ENCODE results near the gene PAK5.
"Not testable (repeated sequence)": the region's sequence is repeated elsewhere in the genome, so short reads cannot be mapped to it uniquely, and the experiment has no call there.

Gene PAK5

GRCh38 chr20:9672981-9673380 lies 165.9 kb downstream of the PAK5 start:
- DNase-seq = no peak

DNA sequence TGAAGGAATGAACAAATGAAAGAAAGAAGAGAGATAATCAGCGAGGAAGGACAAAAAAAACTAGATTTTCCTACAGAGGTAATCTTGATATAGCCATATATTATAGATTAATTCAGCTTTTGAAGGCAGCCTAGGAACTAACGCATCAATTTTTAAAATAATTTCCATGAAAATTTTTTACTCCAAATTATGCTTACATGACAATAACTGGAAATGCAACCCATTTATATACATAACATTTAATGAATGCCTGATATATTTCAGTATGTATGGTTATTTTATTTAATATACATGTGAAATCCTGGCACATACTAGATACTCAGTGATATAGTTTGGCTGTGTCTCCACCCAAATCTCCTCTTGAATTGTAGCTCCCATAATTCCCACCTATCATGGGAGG lies 166.8 kb downstream of the PAK5 start:
- DNase-seq = no peak

DNA sequence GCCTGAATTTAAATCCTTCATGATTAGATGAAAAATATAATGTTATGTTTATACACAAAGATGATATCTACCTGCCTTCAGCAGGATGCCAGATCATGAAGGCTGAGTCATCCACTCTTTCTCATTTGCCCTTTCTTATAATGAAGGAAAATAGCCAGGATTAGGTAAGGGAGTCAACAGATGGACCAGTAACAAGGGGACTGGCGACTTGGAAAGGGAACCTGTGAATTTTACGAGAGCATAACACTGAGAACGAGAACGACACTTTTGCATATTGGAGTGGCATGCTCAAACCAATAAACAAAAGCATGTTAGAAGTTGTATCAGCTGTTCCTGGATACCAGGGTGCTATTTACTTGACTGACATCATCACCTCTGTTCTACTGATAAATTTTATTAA lies 170.5 kb downstream of the PAK5 start:
- DNase-seq = no peak

DNA sequence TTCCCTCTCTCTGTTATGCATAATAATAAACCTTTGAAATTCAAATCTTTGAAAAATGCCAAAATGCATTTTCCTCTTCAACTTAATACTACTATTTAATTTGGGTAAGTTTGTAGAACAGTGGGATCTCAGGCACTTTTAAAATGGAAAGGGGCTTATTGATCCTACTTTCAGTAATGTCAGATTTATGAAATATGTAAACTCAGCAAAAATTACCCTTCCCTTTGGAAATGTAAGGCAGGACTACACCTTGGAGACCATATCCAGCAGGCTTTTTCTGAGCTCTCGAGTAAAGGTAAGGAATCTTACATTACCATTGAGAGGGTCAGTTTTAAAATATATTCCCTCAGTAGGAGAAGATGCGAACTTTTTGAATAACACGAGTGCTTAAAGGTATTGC lies 175.5 kb downstream of the PAK5 start:
- no peak for DNase-seq

DNA sequence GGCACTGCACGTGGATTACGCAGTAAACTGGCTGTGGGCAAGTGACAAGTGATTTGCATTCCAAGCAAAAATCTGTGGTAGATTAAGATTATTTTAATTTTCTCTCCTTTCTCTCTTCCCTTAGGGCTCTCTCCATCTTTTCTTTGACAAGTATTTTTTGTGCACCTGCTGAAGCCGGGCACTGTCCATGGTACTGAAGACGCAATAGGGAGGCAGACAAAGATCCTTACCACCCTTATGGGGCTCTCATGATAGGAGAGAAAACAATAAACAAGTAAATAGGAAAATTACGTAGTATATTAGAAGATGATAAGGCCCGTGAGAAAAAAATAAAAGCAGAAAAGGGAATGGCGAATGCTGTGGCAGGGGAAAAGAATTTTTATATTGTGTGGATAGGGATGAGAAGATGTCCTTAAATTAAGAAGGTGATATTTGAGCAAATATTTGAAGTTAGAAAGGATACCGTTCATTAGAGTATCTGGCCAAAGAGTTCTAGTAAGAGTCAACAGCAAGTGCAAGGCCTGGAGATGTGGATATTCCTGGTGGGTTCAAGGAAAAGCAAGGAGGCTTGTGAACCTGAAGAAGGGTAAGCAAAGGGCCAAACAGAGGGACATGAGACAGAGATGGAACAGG lies 178.5 kb downstream of the PAK5 start:
- no peak for DNase-seq

DNA sequence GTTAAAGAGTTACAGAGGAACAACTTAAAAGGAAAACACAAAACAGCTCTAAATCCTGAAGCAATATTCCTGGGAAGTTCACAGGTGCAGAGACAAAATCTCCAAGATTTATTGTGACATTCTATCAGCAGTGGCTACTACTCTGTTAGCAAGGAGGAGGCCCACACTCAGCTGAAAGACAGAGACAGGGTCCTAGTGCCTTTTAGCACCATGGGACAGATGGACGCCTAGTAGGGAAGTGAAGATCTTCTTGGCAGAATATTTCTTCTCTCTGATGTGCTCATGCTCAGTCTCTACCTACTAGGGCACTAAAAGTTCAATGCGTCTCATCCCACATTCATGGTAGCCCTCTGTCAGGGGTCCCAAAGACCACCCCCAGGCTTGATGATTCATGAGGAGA lies 191.1 kb downstream of the PAK5 start:
- no peak for DNase-seq

DNA sequence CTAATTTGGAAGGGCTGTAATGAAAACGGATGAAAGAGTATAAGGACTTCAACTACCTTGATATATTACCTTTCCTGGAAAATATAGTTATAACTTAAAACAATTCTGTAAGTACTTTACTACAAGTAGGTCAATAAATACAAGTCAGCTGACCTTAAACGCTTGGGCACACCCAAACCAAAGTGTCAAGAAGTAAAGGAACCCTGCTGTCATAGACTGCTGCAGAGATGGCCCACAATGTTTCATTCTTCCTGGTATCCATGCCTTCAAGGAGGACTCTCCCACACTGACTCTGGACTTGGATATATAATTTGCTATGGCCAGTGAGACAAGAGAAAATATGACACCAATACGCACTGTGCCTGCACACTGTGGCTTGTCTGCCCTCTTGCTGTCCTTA lies 192.5 kb downstream of the PAK5 start:
- no peak for DNase-seq

GRCh38 chr20:9642882-9643281 lies 196.0 kb downstream of the PAK5 start:
- DNase-seq = no peak

- DNase-seq = not testable (repeated sequence)
Measured at GRCh38 chr20:9641499-9642000, 197.3 kb downstream of the PAK5 start.

GRCh38 chr20:9637889-9638288 lies 201.0 kb downstream of the PAK5 start:
- DNase-seq = no peak

GRCh38 chr20:9635750-9636149 lies 203.1 kb downstream of the PAK5 start:
- no peak for DNase-seq

DNA sequence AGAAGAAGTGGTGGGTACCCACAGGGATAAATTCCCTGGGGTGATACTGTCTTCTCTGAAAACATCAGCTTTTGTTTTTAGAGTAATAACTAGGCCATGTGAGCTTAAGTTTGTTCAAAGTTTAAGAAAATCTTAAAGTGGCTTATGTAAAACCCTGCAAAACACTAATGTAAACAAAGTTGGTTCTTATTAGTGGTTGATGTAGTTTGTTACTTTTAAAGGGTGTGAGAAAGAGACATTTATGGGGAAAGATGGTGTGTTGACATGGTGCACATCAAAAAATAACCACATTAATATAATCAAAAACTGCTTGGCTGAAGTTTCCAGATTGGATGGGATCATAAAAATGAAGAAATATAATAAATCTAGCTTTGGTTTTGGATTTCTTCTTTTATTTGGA lies 204.5 kb downstream of the PAK5 start:
- DNase-seq = no peak

- no peak for DNase-seq
Measured at GRCh38 chr20:9632991-9633390, 205.9 kb downstream of the PAK5 start.

DNA sequence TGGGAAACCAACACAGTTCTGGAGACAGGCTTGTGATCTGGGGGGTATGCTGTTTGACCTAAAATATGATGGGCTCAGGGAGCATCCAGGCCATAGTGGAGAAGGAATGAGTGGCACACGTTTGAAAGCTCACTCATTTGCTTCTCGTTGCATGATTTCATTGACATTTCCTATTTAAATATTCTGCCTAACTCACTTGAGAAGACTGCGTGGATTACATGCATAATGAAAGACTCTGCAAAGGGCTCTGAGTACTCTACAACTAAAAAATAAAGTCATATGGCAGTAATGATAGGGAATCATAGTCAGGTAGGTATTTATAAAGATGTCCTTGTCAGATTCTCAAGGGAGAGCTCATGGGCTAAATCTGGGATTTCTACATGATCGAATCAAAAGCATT lies 206.6 kb downstream of the PAK5 start:
- no peak for DNase-seq

- DNase-seq = no peak
Measured at GRCh38 chr20:9630554-9630953, 208.3 kb downstream of the PAK5 start.

- DNase-seq = no peak
Measured at GRCh38 chr20:9629831-9630230, 209.0 kb downstream of the PAK5 start.

GRCh38 chr20:9628589-9628988 lies 210.3 kb downstream of the PAK5 start:
- no peak for DNase-seq

DNA sequence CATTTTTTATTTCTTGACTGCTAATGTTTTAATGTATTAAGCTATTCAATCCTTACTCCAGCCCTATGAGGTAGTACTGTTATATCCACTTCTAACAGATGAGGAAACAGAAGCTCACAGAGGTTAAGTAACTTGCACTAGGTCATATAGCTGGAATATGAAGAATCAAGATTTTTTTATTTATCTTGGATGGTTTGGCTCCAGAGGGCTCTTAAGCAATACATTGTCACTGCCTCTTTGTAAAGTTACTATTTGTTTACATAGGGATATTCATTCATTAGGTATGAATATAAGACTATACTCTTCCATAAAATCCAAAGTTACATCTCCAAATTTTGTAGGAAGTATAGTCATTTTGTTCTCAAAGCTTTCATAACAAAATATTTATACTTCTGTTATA lies 210.7 kb downstream of the PAK5 start:
- DNase-seq = no peak

DNA sequence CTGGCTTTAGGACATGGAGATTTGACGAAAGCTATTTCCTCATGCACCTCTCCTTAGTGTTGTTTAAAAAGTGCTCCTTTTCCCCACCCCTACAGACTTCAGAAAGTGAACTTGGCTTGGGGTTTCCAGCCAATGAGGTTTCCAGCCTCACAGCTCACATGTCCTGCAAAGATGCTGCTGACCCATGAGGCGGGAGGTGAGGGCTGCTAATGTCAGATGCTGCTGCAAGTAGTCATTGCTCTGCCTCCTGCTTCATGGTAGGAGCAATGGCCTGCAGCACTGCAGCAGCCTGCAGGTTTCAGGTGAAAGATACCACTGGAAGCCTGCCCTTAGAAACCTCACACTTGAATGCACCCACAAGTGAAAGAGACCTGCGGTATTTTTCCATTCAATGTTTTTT lies 211.7 kb downstream of the PAK5 start:
- no peak for DNase-seq

- DNase-seq = no peak
Measured at GRCh38 chr20:9626357-9626756, 212.5 kb downstream of the PAK5 start.

- no peak for DNase-seq
Measured at GRCh38 chr20:9617940-9618339, 220.9 kb downstream of the PAK5 start.

- peak; percentile 20 for DNase-seq
Measured at GRCh38 chr20:9616833-9617461, 221.9 kb downstream of the PAK5 start.

DNA sequence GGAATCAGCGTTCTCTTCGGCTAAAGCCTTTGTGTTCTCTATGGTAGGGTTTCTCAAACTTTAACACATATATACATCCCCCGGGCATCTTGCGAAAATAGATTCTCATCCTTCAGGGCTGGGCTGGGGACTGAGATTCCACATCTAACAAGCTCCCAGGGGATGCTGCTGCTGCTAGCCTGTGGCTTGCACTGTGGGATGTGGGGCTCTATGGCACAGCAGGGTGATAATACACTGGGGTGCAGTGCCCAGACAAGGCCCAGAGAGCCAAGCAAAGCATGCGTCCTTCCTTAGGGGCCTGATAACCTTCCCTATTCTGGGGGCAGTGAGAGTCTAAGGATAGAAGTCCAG lies 222.4 kb downstream of the PAK5 start:
- no peak for DNase-seq

GRCh38 chr20:9615766-9616454 lies 223.0 kb downstream of the PAK5 start:
- DNase-seq = no peak

GRCh38 chr20:9615118-9615517 lies 223.8 kb downstream of the PAK5 start:
- DNase-seq = no peak
